HG02840 (cell line): ENCODE measurements around the gene KRT17.
A peak's percentile ranks its signal among the peaks of the same experiment; 100 is the strongest.

Source experiments
- ATAC-seq: cut with Tn5 transposase; IDR thresholded peaks from one replicate; pipeline ENCODE4 v1.9.1; 2021; ENCODE audit warnings: mild to moderate bottlenecking, moderate library complexity, moderate number of reproducible peaks; ENCODE audit not compliant: unreplicated experiment, low FRiP score

KRT17 gene

DNA sequence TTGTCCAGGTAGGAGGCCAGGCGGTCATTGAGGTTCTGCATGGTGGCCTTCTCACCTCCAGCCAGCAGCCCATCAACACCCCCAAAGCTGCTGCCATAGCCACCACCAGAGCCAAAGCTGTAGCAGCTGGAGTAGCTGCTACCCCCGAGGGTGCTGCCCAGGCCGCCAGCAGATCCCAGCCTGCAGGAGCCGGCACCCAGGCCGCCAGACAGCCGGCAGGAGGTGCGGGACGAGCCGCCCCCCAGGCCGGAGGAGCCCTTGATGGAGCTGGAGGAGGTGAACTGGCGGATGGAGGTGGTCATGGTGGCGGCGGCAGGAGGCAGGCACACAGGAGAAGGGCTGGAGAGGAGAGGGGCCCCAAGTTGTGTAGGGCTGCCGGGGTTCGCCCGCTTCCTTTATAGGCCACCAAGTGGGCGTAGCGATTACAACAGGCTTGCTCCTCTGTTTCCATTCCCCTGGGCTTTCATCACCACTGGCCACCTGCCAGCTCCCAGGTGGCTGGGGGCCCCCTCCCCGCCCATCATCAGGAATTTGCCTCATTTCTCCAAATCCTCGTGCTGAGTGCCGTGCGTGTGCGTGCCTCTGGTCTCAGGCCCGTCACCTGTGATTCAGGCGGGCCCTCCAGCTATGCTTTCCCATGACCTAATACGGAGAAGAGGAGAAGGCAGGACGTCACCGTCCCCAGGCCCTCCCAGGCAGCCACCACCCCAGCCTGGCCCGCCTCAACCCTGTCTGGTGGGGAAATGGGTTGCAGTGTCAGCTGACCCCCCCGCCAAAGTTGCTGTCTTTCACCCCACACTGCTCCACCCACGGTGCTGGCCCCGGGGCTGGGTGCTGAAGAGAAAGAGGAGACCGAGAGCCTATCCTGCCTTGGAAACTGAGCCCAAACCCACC is at the start of gene KRT17:
Gene KRT17, minus strand, starts transcription at position 368 of the 894 bp plus-strand sequence. Its CDS starts 66 bp downstream, at position 302.
- ATAC-seq = no peak

- ATAC-seq = no peak
Measured at GRCh38 chr17:41672153-41672552, 47.8 kb upstream of the KRT17 start.

GRCh38 chr17:41667280-41668041 is 43.1 kb upstream of the KRT17 start:
- no peak for ATAC-seq

- no peak for ATAC-seq
Measured at GRCh38 chr17:41666708-41667279, 42.4 kb upstream of the KRT17 start.

DNA sequence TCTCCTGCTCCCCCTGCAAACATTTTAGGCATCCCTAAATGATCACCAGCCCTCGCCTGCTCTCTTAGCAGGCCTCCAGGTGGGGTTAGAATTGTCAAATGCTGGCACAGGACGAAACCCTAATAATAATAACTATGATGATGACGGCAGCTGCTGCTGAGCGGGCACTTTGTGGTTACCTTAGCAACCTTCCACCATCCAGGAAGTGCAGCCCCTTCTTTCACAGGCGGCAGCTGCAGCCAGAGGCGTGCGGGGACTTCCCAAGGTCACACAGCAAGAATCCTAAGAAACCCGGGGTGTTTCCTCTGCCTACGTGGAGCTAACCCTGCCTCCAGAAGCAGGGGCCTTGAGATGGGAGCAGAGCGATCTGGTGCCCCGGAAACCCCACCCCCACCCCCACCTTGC is 41.9 kb upstream of the KRT17 start:
- ATAC-seq = peak; percentile 26

GRCh38 chr17:41665566-41666236 is 41.3 kb upstream of the KRT17 start:
- peak; percentile 61 for ATAC-seq

DNA sequence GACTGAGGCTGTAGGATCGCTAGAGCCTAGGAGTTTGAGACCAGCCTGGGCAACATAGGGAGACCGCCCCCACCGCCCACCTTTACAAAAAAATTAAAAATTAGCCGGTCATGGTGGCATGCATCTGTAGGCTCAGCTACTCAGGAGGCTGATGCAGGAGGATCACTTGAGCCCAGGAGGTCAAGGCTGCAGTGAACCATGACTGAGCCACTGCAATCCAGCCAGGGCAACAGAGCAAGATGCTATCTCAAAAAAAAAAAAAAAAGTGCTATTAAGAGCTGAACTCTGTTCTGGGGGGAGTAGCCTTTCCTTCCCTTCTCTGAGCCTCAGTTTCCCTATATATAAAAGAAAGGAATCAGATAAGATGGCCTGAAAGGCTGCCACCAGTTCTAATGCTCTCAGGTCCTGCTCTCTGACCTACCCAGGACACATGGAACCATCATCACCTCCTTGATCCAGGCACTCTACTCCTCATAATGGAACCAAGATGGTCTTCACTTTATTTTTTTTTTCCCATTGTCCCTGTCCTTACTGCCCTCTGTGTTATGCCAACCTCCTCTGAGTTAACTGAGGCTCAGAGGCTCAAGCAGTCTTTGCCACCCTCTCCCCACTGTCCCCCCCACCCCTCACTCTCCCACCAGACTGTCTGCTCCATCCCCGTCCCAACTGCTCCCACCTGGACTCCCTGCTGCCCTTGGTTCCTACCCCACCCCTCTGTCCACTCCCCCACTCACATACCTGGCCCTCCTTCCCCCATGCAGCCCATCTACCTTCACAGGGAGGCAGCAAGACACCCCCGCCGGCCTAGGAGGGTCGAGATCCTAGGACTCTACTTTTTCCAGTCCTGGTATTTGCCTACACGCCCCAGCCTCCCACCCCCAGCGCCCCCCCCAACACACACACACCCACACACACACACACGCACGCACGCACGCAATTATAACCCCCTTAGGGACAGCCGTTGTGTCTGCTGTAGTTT is 40.5 kb upstream of the KRT17 start:
- ATAC-seq = no peak

DNA sequence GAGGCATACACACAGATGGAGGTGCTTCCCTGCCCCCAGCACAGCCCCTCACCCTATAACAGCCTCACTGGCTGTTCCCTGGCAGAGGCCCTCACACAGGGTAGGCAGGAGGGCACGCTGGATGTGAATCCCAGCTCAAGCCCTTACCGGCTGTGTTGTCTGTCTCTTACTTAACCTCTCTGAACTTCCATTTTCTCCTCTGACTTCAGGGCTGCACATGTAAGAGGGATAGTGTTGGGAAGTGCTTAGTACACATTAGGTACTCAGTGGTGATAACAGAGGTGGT is 39.7 kb upstream of the KRT17 start:
- no peak for ATAC-seq

- ATAC-seq = no peak
Measured at GRCh38 chr17:41663451-41664171, 39.2 kb upstream of the KRT17 start.

DNA sequence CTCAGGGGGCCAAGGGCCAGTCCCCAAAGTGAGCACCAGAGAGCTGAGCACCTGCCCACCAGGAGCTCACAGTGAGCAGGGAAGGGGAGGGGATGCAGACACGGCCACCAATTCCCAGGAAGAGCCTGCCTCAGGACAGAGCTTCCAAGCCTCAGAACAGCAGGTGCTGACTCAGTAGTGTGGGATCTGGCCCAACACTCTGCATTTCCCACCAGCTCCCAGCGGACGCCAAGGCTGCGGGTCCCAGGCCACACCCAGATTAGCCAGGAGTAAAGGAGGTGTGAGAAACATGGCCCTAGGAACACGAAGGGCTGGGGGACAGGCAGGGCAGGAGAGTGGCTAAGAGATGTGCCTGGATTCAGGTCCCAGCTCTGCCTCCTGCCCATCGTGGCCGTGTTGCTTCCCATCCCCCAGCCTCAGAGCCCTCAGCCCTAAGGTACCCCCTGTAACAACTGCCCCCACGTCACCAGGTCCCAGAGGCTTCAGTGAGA is 35.9 kb upstream of the KRT17 start:
- no peak for ATAC-seq

GRCh38 chr17:41659427-41660212 is 35.2 kb upstream of the KRT17 start:
- no peak for ATAC-seq

DNA sequence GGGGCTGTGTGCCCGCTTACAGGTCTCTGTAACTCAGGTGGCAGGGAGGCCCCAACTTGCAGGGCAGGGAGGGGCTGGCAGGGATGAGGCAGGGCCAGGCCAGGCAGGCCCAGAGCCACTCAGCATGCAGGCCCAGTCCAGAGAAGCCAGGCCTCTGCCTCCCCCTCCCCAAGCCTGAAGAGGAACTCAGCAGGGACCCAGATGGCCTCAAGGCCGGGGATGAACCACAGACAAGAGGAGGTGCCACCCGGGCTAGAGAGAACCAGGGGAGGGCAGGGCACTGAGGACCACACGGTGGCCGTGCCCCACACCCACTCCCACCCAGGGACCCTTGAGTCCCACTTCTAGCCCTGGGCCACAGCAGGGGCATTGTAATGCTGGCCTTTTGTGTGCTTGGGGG is 34.5 kb upstream of the KRT17 start:
- no peak for ATAC-seq

DNA sequence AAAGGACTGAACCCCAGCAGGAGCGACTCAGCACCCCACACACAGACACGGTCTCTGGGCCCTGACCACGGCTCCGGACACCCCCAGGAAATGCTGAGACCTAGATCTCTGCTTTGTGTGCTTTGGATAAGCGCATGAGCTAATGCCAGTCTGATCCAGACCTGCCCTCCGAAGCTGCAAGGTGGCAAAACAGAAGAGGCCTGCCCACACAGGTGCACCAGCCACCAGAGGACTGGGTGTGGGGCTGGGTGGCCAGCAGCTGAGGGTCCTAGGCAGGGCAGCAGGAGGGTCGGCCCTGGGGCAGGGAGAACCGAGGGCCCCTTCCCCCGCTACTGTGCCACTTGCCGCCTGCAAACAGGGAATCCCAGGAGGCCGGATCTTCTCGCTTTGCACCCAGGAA is 33.6 kb upstream of the KRT17 start:
- ATAC-seq = no peak

- ATAC-seq = no peak
Measured at GRCh38 chr17:41657176-41657754, 32.9 kb upstream of the KRT17 start.

- no peak for ATAC-seq
Measured at GRCh38 chr17:41656249-41657023, 32.1 kb upstream of the KRT17 start.

DNA sequence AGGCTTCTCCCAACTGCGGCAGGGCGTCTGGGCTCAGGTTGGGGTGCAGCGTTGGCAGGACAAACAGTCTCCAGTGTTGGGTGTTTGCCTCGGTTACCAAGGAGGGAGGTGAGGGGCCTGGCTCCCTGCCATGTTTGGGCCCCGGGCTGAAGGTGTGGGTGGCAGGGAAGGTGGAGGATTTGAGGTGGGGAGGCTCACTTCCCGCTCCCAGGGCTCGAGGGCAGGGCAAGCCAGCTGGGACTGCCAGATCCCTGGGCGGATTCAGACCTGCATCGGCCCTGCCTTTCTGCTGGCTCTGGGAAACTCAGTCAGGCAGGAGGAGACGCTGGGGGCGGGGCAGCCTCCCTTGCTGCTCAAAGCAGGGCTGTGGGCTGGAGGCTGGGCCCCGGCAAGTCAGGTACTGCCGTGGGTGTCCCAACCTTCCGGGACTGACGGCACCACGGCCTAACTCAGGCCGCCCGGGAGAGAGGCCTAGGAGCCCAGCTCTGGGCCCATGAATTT is 31.3 kb upstream of the KRT17 start:
- no peak for ATAC-seq
